H9 (cell line): ENCODE results near the gene VSIG8. TPM values are rescaled to one million over a fixed set of nuclear protein-coding genes. Genes with fewer than 3 reads are reported as not detected.

ENCODE experiments used
- DNase-seq: peaks from one replicate; pipeline ENCODE4 v3.0.0-alpha.2; 2017
- H2AFZ ChIP-seq: one replicate; pipeline ENCODE4 v1.6.1; 2013; ENCODE audit warnings: mild to moderate bottlenecking, low read length, control low read depth, moderate library complexity
- H2AK5ac ChIP-seq: 2 replicates; pipeline ENCODE4 v1.6.1; 2013; ENCODE audit warnings: low read length, control low read depth, mixed read lengths; ENCODE audit not compliant: insufficient read length
- H2BK120ac ChIP-seq: one replicate; pipeline ENCODE4 v1.6.1; 2013; ENCODE audit warnings: low read depth, mild to moderate bottlenecking, low read length, control low read depth, inconsistent platforms; ENCODE audit not compliant: poor library complexity, severe bottlenecking
- H2BK12ac ChIP-seq: 2 replicates; pipeline ENCODE4 v1.6.1; 2013; ENCODE audit warnings: low read length, control low read depth, mixed read lengths, low read depth; ENCODE audit not compliant: insufficient read length
- H2BK15ac ChIP-seq: 2 replicates; pipeline ENCODE4 v1.6.1; 2013; ENCODE audit warnings: low read depth, low read length, control low read depth
- H2BK20ac ChIP-seq: one replicate; pipeline ENCODE4 v1.6.1; 2013; ENCODE audit warnings: low read depth, mild to moderate bottlenecking, low read length, control low read depth, inconsistent platforms; ENCODE audit not compliant: poor library complexity, severe bottlenecking
- H2BK5ac ChIP-seq: 2 replicates; pipeline ENCODE4 v1.6.1; 2013; ENCODE audit warnings: low read length, control low read depth, mixed read lengths; ENCODE audit not compliant: insufficient read length
- H3K14ac ChIP-seq: 2 replicates; pipeline ENCODE4 v1.6.1; 2013; ENCODE audit warnings: low read length, control low read depth; ENCODE audit not compliant: insufficient read depth
- H3K18ac ChIP-seq: 2 replicates; pipeline ENCODE4 v1.6.1; 2013; ENCODE audit warnings: low read depth, mild to moderate bottlenecking, mixed read lengths, low read length, control low read depth; ENCODE audit not compliant: insufficient read length
- H3K23ac ChIP-seq: 2 replicates; pipeline ENCODE4 v1.6.1; 2013; ENCODE audit warnings: low read length, control low read depth, mixed read lengths, low read depth; ENCODE audit not compliant: insufficient read length
- H3K23me2 ChIP-seq: 2 replicates; pipeline ENCODE4 v1.6.1; 2013; ENCODE audit warnings: low read depth, mild to moderate bottlenecking, mixed read lengths, low read length, control low read depth; ENCODE audit not compliant: insufficient read length, poor library complexity, severe bottlenecking
- H3K27ac ChIP-seq: 2 replicates; pipeline ENCODE4 v1.5.1; 2013; ENCODE audit warnings: low read length, control low read depth, mixed read lengths, low read depth; ENCODE audit not compliant: insufficient read length
- H3K27me3 ChIP-seq: 2 replicates; pipeline ENCODE4 v1.6.1; 2013; ENCODE audit warnings: low read length, control low read depth, inconsistent platforms; ENCODE audit not compliant: insufficient read depth
- H3K4ac ChIP-seq: 2 replicates; pipeline ENCODE4 v1.6.1; 2013; ENCODE audit warnings: low read depth, mild to moderate bottlenecking, control low read depth, inconsistent platforms, low read length, moderate library complexity
- H3K4me1 ChIP-seq: 2 replicates; pipeline ENCODE4 v1.6.1; 2013; ENCODE audit warnings: low read length, control low read depth, inconsistent platforms; ENCODE audit not compliant: insufficient read depth
- H3K4me2 ChIP-seq: 2 replicates; pipeline ENCODE4 v1.6.1; 2013; ENCODE audit warnings: low read length, control low read depth, mixed read lengths; ENCODE audit not compliant: insufficient read length, insufficient read depth
- H3K56ac ChIP-seq: 2 replicates; pipeline ENCODE4 v1.6.1; 2013; ENCODE audit warnings: low read depth, mild to moderate bottlenecking, mixed read lengths, low read length, control low read depth; ENCODE audit not compliant: insufficient read length
- H3K79me1 ChIP-seq: 2 replicates; pipeline ENCODE4 v1.6.1; 2013; ENCODE audit warnings: low read depth, mild to moderate bottlenecking, moderate library complexity, low read length, control low read depth, inconsistent platforms; ENCODE audit not compliant: insufficient read depth, poor library complexity, severe bottlenecking
- H3K79me2 ChIP-seq: 2 replicates; pipeline ENCODE4 v1.6.1; 2013; ENCODE audit warnings: low read length, control low read depth, inconsistent platforms; ENCODE audit not compliant: insufficient read depth
- H3K9ac ChIP-seq: 2 replicates; pipeline ENCODE4 v1.6.1; 2013; ENCODE audit warnings: low read length, control low read depth, mixed read lengths; ENCODE audit not compliant: insufficient read length; ENCODE audit errors: extremely low read depth
- H3K9me3 ChIP-seq: one replicate; pipeline ENCODE4 v1.6.1; 2013; ENCODE audit warnings: low read depth, low read length, inconsistent platforms; ENCODE audit not compliant: control insufficient read depth
- H3T11ph ChIP-seq: one replicate; pipeline ENCODE4 v1.6.1; 2013; ENCODE audit warnings: mild to moderate bottlenecking, low read length, control low read depth, inconsistent platforms
- H4K20me1 ChIP-seq: one replicate; pipeline ENCODE4 v1.6.1; 2013; ENCODE audit not compliant: control insufficient read depth, insufficient read length, insufficient read depth
- H4K5ac ChIP-seq: 2 replicates; pipeline ENCODE4 v1.6.1; 2013; ENCODE audit warnings: low read depth, mild to moderate bottlenecking, mixed read lengths, low read length, control low read depth; ENCODE audit not compliant: insufficient read length
- H4K8ac ChIP-seq: replicated peaks from 2 replicates; pipeline ENCODE4 v1.6.1; 2013; ENCODE audit warnings: low read length, control low read depth, mixed read lengths, low read depth; ENCODE audit not compliant: insufficient read length
- H4K91ac ChIP-seq: 2 replicates; pipeline ENCODE4 v1.6.1; 2013; ENCODE audit warnings: low read depth, mild to moderate bottlenecking, moderate library complexity, mixed read lengths, low read length, control low read depth; ENCODE audit not compliant: insufficient read length
- H3K27ac Mint-ChIP-seq, 3 experiments: 2 replicates in 2 of 3; 3 replicates in 1 of 3; pipeline ENCODE4 v1.8.0; 2020 to 2021; ENCODE audit warnings: mixed read lengths in 3 of 3, mild to moderate bottlenecking in 1 of 3, moderate library complexity in 1 of 3
- H3K27me3 Mint-ChIP-seq: 2 replicates; pipeline ENCODE4 v1.8.0; 2021; ENCODE audit warnings: low read depth, mild to moderate bottlenecking, moderate library complexity, mixed read lengths
- H3K36me3 Mint-ChIP-seq, 3 experiments: 2 replicates in 2 of 3; 3 replicates in 1 of 3; pipeline ENCODE4 v1.8.0; 2020 to 2021; ENCODE audit warnings: low read depth in 3 of 3, mixed read lengths in 3 of 3; ENCODE audit not compliant: insufficient read depth in 1 of 3
- H3K4me1 Mint-ChIP-seq, 2 experiments: 2 replicates each; pipeline ENCODE4 v1.8.0; 2020; ENCODE audit warnings: mixed read lengths in 2 of 2
- H3K4me3 Mint-ChIP-seq, 2 experiments: 2 replicates in 1 of 2; 3 replicates in 1 of 2; pipeline ENCODE4 v1.8.0; 2020 to 2021; ENCODE audit warnings: mild to moderate bottlenecking in 2 of 2, mixed read lengths in 2 of 2, moderate library complexity in 1 of 2
- H3K9me3 Mint-ChIP-seq, 2 experiments: 2 replicates in 1 of 2; 3 replicates in 1 of 2; pipeline ENCODE4 v1.8.0; 2020; ENCODE audit warnings: mild to moderate bottlenecking in 2 of 2, mixed read lengths in 2 of 2, moderate library complexity in 1 of 2
- CTCF ChIP-seq: fragments of 200-600 bp; sonication (generic); conservative IDR thresholded peaks from 3 replicates; pipeline ENCODE4 v1.8.0; 2021; ENCODE audit warnings: antibody characterized with exemption, mild to moderate bottlenecking
- WGBS: extraction: QIAGEN DNeasy Blood & Tissue Kit; methylation state at CpG from one replicate; pipeline ENCODE4 v1.1.7; 2013; ENCODE audit warnings: missing lambda C conversion rate, low lambda C conversion rate, mixed read lengths; ENCODE audit not compliant: insufficient read length; ENCODE audit errors: extremely low coverage; 5-methylcytosine and 5-hydroxymethylcytosine counted together
- total RNA-seq: library from RNA; stranded (reverse); gene quantifications from 2 replicates; pipeline ENCODE4 v1.2.1, GENCODE V29; 2021

VSIG8 gene
- total RNA-seq, 1 experiment from 2014 or later = not detected

DNA sequence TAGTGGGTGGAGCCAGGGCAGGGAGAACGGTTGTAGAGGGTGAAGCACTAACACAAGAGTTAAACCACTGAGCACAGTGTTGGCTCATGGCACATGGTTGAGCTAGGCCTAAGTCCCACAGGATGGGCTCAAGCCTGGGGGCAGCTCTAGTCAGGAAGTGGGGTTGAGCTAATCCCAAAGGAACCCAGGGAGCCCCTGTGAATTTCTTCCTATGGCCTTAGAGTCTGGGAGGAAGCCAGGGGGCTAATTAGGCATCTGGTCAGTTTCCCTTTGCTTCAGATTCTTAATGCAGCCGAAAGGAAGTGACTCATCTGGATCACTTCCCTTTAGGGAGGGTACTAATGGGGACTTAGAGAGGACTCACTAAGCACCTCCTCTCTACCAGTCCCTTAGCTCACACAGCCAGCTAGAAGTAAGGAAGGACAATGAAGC lies 27.4 kb upstream of the VSIG8 start:
- Histone ChIP-seq H2BK120ac (no peak overlapping the region), H3K14ac (no peak overlapping the region), H2BK5ac (no peak overlapping the region), H3K79me1 (no peaks in the 10 kb centered on the region), H3K27ac (no peak overlapping the region), H3K9ac (no peak overlapping the region), H4K5ac (no peak overlapping the region), H3T11ph (no peak overlapping the region), H3K56ac (no peak overlapping the region), H3K23ac (no peak overlapping the region), H3K4me2 (no peak overlapping the region), H2AFZ (no peak overlapping the region), H3K4ac (no peak overlapping the region), H2BK15ac (no peak overlapping the region), H3K23me2 (no peaks in the 10 kb centered on the region), H4K20me1 (no peaks in the 10 kb centered on the region), H2BK12ac (no peak overlapping the region), H4K8ac (no peak overlapping the region), H3K27me3 (no peaks in the 10 kb centered on the region), H3K79me2 (no peaks in the 10 kb centered on the region), H4K91ac (no peak overlapping the region), H3K4me1 (no peaks in the 10 kb centered on the region), H3K18ac (no peak overlapping the region), H2BK20ac (no peak overlapping the region), H2AK5ac (no peak overlapping the region), H3K9me3 (no peaks in the 10 kb centered on the region)
- Mint-ChIP-seq H3K4me1 (peaks cover 11% of the 10 kb centered on the region in 2 experiments), H3K9me3 (no peaks in the 10 kb centered on the region), H3K27me3 (peaks cover 2% of the 10 kb centered on the region; the same call in 1 of the 2 replicates), H3K4me3 (no peak overlapping the region), H3K27ac (no peak overlapping the region), H3K36me3 (no peaks in the 10 kb centered on the region)
- DNase-seq = no peak
- WGBS = no CpG with 5 or more reads among the region's 2 CpGs
- TF ChIP-seq CTCF = no peak
